ENCODE measurements around the gene SIRPD. TPM values are rescaled to one million over a fixed set of nuclear protein-coding genes. Genes with fewer than 3 reads are reported as not detected.

The SIRPD gene
- total and polyA plus RNA-seq, 4 donors = 0.28 to 1.9 (median 0.80) TPM

DNA sequence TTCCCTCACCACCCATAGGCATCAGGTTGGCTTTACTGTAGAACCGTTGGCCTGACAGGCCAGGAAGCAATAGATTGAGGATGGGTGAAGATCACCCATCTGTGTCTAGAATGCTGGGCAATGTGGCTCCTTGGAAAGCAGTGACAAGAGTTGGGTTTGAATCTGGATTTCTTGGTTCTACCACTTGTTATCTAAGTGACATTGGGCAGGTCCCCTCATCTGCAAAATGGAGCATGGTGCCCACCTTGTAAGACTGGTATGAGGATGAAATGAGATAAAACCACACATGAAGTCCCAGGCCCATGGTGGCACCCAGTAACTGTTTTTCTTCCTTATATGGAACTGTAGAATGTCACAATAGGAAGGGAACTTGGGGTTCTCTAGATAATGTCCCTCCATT, 43.7 kb downstream of the SIRPD start:
- TF ChIP-seq CTCF (IDR thresholded peaks at IDR 0.05; ENCODE audit: control extremely low read depth, extremely low read depth) = no peak
- no peak overlapping the region for H3K9ac ChIP-seq (ENCODE audit: insufficient read depth in 1 of 2, low read length in 2 of 2)
- peaks cover 0 to 4% (median 0%) of the 10 kb centered on the region in 3 donors for H3K27me3 ChIP-seq (ENCODE audit: control insufficient read depth in 3 of 3, insufficient read depth in 3 of 3, low read length in 2 of 3)
- ATAC-seq (ENCODE audit: insufficient read depth, low FRiP score) = no peak
- no peak overlapping the region for H3K4me3 ChIP-seq
- H3K9me3 ChIP-seq (ENCODE audit: control insufficient read depth in 4 of 4, insufficient read depth in 3 of 4, low read length in 3 of 4) = peaks cover 0 to 2% (median 0%) of the 10 kb centered on the region in 4 donors
- no peak for DNase-seq
- 83 to 97% methylated on average over 1 of the region's 1 CpG for WGBS, 2 donors
- H3K27ac ChIP-seq (ENCODE audit: low read depth in 1 of 2, low read length in 1 of 2) = no peak overlapping the region
- no peaks in the 10 kb centered on the region for H3K36me3 ChIP-seq (ENCODE audit: control insufficient read depth in 4 of 4, insufficient read depth in 4 of 4, low read length in 4 of 4)
- H3K4me1 ChIP-seq (ENCODE audit: control insufficient read depth in 5 of 5, insufficient read depth in 5 of 5, low read length in 5 of 5) = no peaks in the 10 kb centered on the region

GRCh38 chr20:1509237-1509636, 48.3 kb downstream of the SIRPD start:
- Histone ChIP-seq H3K4me1 (ENCODE audit: control insufficient read depth in 5 of 5, insufficient read depth in 5 of 5, low read length in 5 of 5) (no peaks in the 10 kb centered on the region), H3K27me3 (ENCODE audit: control insufficient read depth in 3 of 3, insufficient read depth in 3 of 3, low read length in 2 of 3) (peaks cover 0 to 7% (median 4%) of the 10 kb centered on the region in 3 donors), H3K9me3 (ENCODE audit: control insufficient read depth in 4 of 4, insufficient read depth in 3 of 4, low read length in 3 of 4) (peaks cover 0 to 2% (median 0%) of the 10 kb centered on the region in 4 donors), H3K9ac (ENCODE audit: insufficient read depth in 1 of 2, low read length in 2 of 2) (no peak overlapping the region), H3K27ac (ENCODE audit: low read depth in 1 of 2, low read length in 1 of 2) (no peak overlapping the region), H3K4me3 (no peak overlapping the region), H3K36me3 (ENCODE audit: control insufficient read depth in 4 of 4, insufficient read depth in 4 of 4, low read length in 4 of 4) (no peaks in the 10 kb centered on the region)
- 25 to 41% methylated on average over 9 of the region's 9 CpGs for WGBS, 2 donors
- TF ChIP-seq CTCF (IDR thresholded peaks at IDR 0.05; ENCODE audit: control extremely low read depth, extremely low read depth) = peak; percentile 24
- ATAC-seq (ENCODE audit: insufficient read depth, low FRiP score) = no peak
- peak in 1 of 3 donors; percentile 8 for DNase-seq

- H3K9me3 ChIP-seq (ENCODE audit: control insufficient read depth in 4 of 4, insufficient read depth in 3 of 4, low read length in 3 of 4) = no peaks in the 10 kb centered on the region
- H3K27me3 ChIP-seq (ENCODE audit: control insufficient read depth in 3 of 3, insufficient read depth in 3 of 3, low read length in 2 of 3) = peaks cover 0 to 7% (median 4%) of the 10 kb centered on the region in 3 donors
- no peak overlapping the region for H3K4me3 ChIP-seq
- no peak overlapping the region for H3K27ac ChIP-seq (ENCODE audit: low read depth in 1 of 2, low read length in 1 of 2)
- no peak for DNase-seq
- no peak for ATAC-seq (ENCODE audit: insufficient read depth, low FRiP score)
- TF ChIP-seq CTCF (IDR thresholded peaks at IDR 0.05; ENCODE audit: control extremely low read depth, extremely low read depth) = no peak
- no peaks in the 10 kb centered on the region for H3K36me3 ChIP-seq (ENCODE audit: control insufficient read depth in 4 of 4, insufficient read depth in 4 of 4, low read length in 4 of 4)
- no peak overlapping the region for H3K9ac ChIP-seq (ENCODE audit: insufficient read depth in 1 of 2, low read length in 2 of 2)
- no peaks in the 10 kb centered on the region for H3K4me1 ChIP-seq (ENCODE audit: control insufficient read depth in 5 of 5, insufficient read depth in 5 of 5, low read length in 5 of 5)
These were observed 48.9 kb downstream of the SIRPD start for GRCh38 chr20:1508574-1508973.

DNA sequence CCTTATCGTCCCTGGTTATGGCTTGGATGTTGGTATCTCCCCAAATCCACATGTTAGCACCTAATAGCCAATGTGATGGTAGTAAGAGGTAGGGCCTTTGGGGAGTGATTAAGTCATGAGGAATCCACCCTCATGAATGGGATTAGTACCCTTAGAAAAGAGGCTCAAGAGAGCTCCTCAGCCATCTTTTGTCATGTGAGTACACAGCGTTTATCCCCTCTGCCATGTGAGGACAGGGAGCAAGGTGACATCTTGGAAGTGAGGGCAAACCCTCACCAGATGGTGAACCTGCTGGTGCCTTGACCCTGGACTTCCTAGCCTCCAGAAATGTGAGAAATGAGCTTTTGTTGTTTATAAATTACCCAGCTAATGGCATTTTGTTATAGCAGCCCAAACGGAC, 50.2 kb downstream of the SIRPD start:
- DNase-seq (no peak), ATAC-seq (ENCODE audit: insufficient read depth, low FRiP score) (no peak)
- Histone ChIP-seq H3K27me3 (ENCODE audit: control insufficient read depth in 3 of 3, insufficient read depth in 3 of 3, low read length in 2 of 3) (peaks cover 0 to 7% (median 4%) of the 10 kb centered on the region in 3 donors), H3K9ac (ENCODE audit: insufficient read depth in 1 of 2, low read length in 2 of 2) (no peak overlapping the region), H3K27ac (ENCODE audit: low read depth in 1 of 2, low read length in 1 of 2) (no peak overlapping the region), H3K36me3 (ENCODE audit: control insufficient read depth in 4 of 4, insufficient read depth in 4 of 4, low read length in 4 of 4) (no peaks in the 10 kb centered on the region), H3K4me3 (no peak overlapping the region), H3K4me1 (ENCODE audit: control insufficient read depth in 5 of 5, insufficient read depth in 5 of 5, low read length in 5 of 5) (no peaks in the 10 kb centered on the region), H3K9me3 (ENCODE audit: control insufficient read depth in 4 of 4, insufficient read depth in 3 of 4, low read length in 3 of 4) (no peaks in the 10 kb centered on the region)
- TF ChIP-seq CTCF (IDR thresholded peaks at IDR 0.05; ENCODE audit: control extremely low read depth, extremely low read depth) = no peak
- WGBS, 2 donors = 72 to 85% methylated on average over 3 of the region's 3 CpGs

All from lung (tissue), 12 donors.